GM12878 (cell line): Measurements from ENCODE around the gene KLHL1. TPM values are rescaled to one million over a fixed set of nuclear protein-coding genes. Genes with fewer than 3 reads are reported as not detected.

ENCODE experiments used
- ATAC-seq: fragments of 200-7000 bp; cut with Tn5 transposase; 3 replicates; pipeline ENCODE4 v1.9.1; 2020; ENCODE audit warnings: mild to moderate bottlenecking, moderate library complexity
- BruUV-seq: library from RNA; stranded (reverse); fragments of 400-500 nt; replicated peaks from 2 replicates; lab custom pipeline; 2021; lab: Mats Ljungman, UMichigan
- CTCF ChIA-PET: fragments of 300-600 bp; sonication (Branson Sonifier 250); formaldehyde crosslinking; extraction: SDS; loops from one replicate; lab custom pipeline; 2021; ENCODE audit warnings: inconsistent platforms; lab: Yijun Ruan, JAX
- POLR2A ChIA-PET: fragments of 350-600 bp; formaldehyde crosslinking; extraction: SDS; loops from one replicate; lab custom pipeline; 2021; ENCODE audit warnings: inconsistent platforms; lab: Charles Lee
- RAD21 ChIA-PET: fragments of 300-600 bp; sonication (Branson Sonifier 250); formaldehyde crosslinking; loops from one replicate; lab custom pipeline; 2023; ENCODE audit warnings: antibody characterized with exemption; ENCODE audit not compliant: unreplicated experiment; lab: Charles Lee
- SMC1A ChIA-PET: fragments of 300-600 bp; sonication (Branson Sonifier 250); formaldehyde crosslinking; loops from one replicate; lab custom pipeline; 2023; ENCODE audit not compliant: unreplicated experiment, uncharacterized antibody; lab: Charles Lee
- DNase-seq: peaks from one replicate; pipeline ENCODE4 v3.0.0-alpha.2; 2011; ENCODE audit warnings: low read depth, low spot score
- FAIRE-seq: peaks from 3 replicates; lab custom pipeline; 2011; peaks lifted over from hg19 to GRCh38; lab: Jason Lieb, UNC
- H2AFZ ChIP-seq: 2 replicates; pipeline ENCODE4 v1.6.0; 2011; ENCODE audit warnings: low read depth, low read length, control low read depth; ENCODE audit not compliant: control insufficient read depth
- H3K27ac ChIP-seq: 2 replicates; pipeline ENCODE4 v1.5.1; 2011; ENCODE audit warnings: control low read depth; ENCODE audit not compliant: control insufficient read depth, insufficient read depth
- H3K27me3 ChIP-seq, 2 experiments: replicated peaks in 1 of 2; 2 replicates each; pipeline versions ENCODE4 v1.6.0 to v1.6.1; 2011; ENCODE audit warnings: low read length in 1 of 2; ENCODE audit not compliant: control insufficient read depth in 2 of 2, insufficient read depth in 2 of 2
- H3K36me3 ChIP-seq, 2 experiments: 2 replicates each; pipeline ENCODE4 v1.5.1; 2011; ENCODE audit warnings: low read length in 1 of 2; ENCODE audit not compliant: control insufficient read depth in 2 of 2, insufficient read depth in 2 of 2
- H3K4me1 ChIP-seq: 2 replicates; pipeline ENCODE4 v1.6.1; 2011; ENCODE audit warnings: mild to moderate bottlenecking, low read length, moderate library complexity, mixed read lengths; ENCODE audit not compliant: control insufficient read depth, insufficient read depth
- H3K4me2 ChIP-seq: 2 replicates; pipeline ENCODE4 v1.6.0; 2011; ENCODE audit warnings: control low read depth; ENCODE audit not compliant: control insufficient read depth, insufficient read depth
- H3K4me3 ChIP-seq: fragments of 200-600 bp; sonication (generic); 2 replicates; pipeline ENCODE4 v1.5.1; 2016
- H3K79me2 ChIP-seq: 2 replicates; pipeline ENCODE4 v1.6.0; 2011; ENCODE audit warnings: low read length; ENCODE audit not compliant: control insufficient read depth, insufficient read depth
- H3K9ac ChIP-seq: 2 replicates; pipeline ENCODE4 v1.8.0; 2011; ENCODE audit warnings: low read length, control low read depth, mixed read lengths; ENCODE audit not compliant: control insufficient read depth, insufficient read depth
- H3K9me3 ChIP-seq: replicated peaks from 3 replicates; pipeline ENCODE4 v1.5.1; 2011; ENCODE audit warnings: mild to moderate bottlenecking, low read length; ENCODE audit not compliant: control insufficient read depth, insufficient read depth
- H4K20me1 ChIP-seq: 2 replicates; pipeline ENCODE4 v1.6.0; 2011; ENCODE audit not compliant: control insufficient read depth, insufficient read depth
- JUNB ChIP-seq: IDR thresholded peaks from 2 replicates; pipeline ENCODE4 v1.6.1; 2016; ENCODE audit warnings: antibody characterized with exemption, mild to moderate bottlenecking
- KAT2A ChIP-seq: conservative IDR thresholded peaks from 2 replicates; pipeline ENCODE4 v1.6.1; 2011; ENCODE audit warnings: low read depth, low read length; ENCODE audit not compliant: control insufficient read depth
- KLF5 ChIP-seq: fragments of 450-650 bp; IDR thresholded peaks from 2 replicates; pipeline ENCODE4 v1.6.1; 2014; ENCODE audit warnings: mild to moderate bottlenecking; ENCODE audit not compliant: partially characterized antibody
- MXI1 ChIP-seq: fragments of 150-350 bp; IDR thresholded peaks from 2 replicates; pipeline ENCODE4 v1.6.1; 2011; ENCODE audit warnings: low read depth, mild to moderate bottlenecking, inconsistent platforms, low read length, improper control_type of control experiment
- MYC ChIP-seq: IDR thresholded peaks from 2 replicates; pipeline ENCODE4 v1.6.1; 2011; ENCODE audit warnings: mild to moderate bottlenecking, low read length, moderate library complexity, inconsistent platforms; ENCODE audit not compliant: insufficient read depth, insufficient replicate concordance, insufficient read length, severe bottlenecking
- POLR2AphosphoS2 ChIP-seq: IDR thresholded peaks from 2 replicates; pipeline ENCODE4 v1.6.1; 2011; ENCODE audit warnings: low read depth, mild to moderate bottlenecking, low read length, improper control_type of control experiment, moderate library complexity
- SP1 ChIP-seq: IDR thresholded peaks from one replicate; pipeline ENCODE4 v1.6.1; 2011; ENCODE audit warnings: low read depth, low read length
- WRNIP1 ChIP-seq: IDR thresholded peaks from 2 replicates; pipeline ENCODE4 v1.6.1; 2011; ENCODE audit warnings: low read depth, low read length, improper control_type of control experiment, borderline replicate concordance
- ZNF207 ChIP-seq: fragments of 450-650 bp; IDR thresholded peaks from 2 replicates; pipeline ENCODE4 v1.6.1; 2014; ENCODE audit warnings: antibody characterized with exemption, mild to moderate bottlenecking, borderline replicate concordance
- WGBS: methylation state at CpG from one replicate; pipeline ENCODE4 v1.1.6; 2016; ENCODE audit warnings: low lambda C conversion rate; ENCODE audit not compliant: insufficient replicate concordance, insufficient coverage; ENCODE audit errors: missing lambda C conversion rate; 5-methylcytosine and 5-hydroxymethylcytosine counted together
- in situ Hi-C: fragments of 300-500 bp; cut with MboI; formaldehyde crosslinking; loops from 9 replicates; pipeline ENCODE4 v1.14.3; 2018; ENCODE audit warnings: mixed read lengths
- intact Hi-C: fragments of 100-400 bp; cut with micrococcal nuclease; formaldehyde crosslinking; loops from one replicate; pipeline ENCODE4 v1.14.2; 2022; ENCODE audit not compliant: unreplicated experiment
- polyA plus RNA-seq, 11 experiments: library from polyadenylated mRNA; depleted of rRNA in 4 of 11; unstranded in 6 of 11; stranded (reverse) in 5 of 11; fragments of >200 nt; fragmentation: Nextera tagmentation in 4 of 11; fragmentation: Illumina TruSeq in 1 of 11; extraction: Ambion mirVana in 4 of 11; extraction: Trizol in 1 of 11; gene quantifications; 1 replicate in 1 of 11; 2 replicates in 10 of 11; pipeline versions ENCODE4 v1.2.1 to v1.2.3, GENCODE V29; 2011 to 2016; ENCODE audit warnings: inconsistent platforms in 2 of 11, missing spikeins in 2 of 11, low read depth in 1 of 11
- total RNA-seq, 4 experiments: library from RNA; depleted of rRNA in 3 of 4; stranded (reverse); fragments of >200 nt in 3 of 4; fragmentation: Illumina TruSeq in 1 of 4; extraction: Trizol in 1 of 4; gene quantifications; 2 replicates each; pipeline versions ENCODE4 v1.2.1 to v1.2.3, GENCODE V29; 2013 to 2021
- TF ChIP-seq, protein P1 (sequence below): fragments of 450-650 bp; IDR thresholded peaks from 2 replicates; pipeline ENCODE4 v1.6.1; 2017; ENCODE audit warnings: borderline replicate concordance
- TF ChIP-seq, protein P2 (sequence below): fragments of 450-650 bp; IDR thresholded peaks from 2 replicates; pipeline ENCODE4 v1.6.1; 2018; ENCODE audit warnings: mild to moderate bottlenecking, low read depth, moderate library complexity; ENCODE audit not compliant: partially characterized antibody
- TF ChIP-seq, protein P3 (sequence below): IDR thresholded peaks from 2 replicates; pipeline ENCODE4 v1.6.1; 2011; ENCODE audit warnings: low read depth, mild to moderate bottlenecking, low read length, moderate library complexity, borderline replicate concordance; ENCODE audit errors: extremely low read depth
- TF ChIP-seq, protein P4 (sequence below): fragments of 150-350 bp; IDR thresholded peaks from 2 replicates; pipeline ENCODE4 v1.6.1; 2016; ENCODE audit warnings: low read depth, low read length

KLHL1 gene
- total and polyA plus RNA-seq, 10 of the 15 experiments (the other 5 are each of a cell fraction or from before 2014, with no cell fraction given), result 0.02 to 0.13 (median 0.05) TPM; not detected in 2

DNA sequence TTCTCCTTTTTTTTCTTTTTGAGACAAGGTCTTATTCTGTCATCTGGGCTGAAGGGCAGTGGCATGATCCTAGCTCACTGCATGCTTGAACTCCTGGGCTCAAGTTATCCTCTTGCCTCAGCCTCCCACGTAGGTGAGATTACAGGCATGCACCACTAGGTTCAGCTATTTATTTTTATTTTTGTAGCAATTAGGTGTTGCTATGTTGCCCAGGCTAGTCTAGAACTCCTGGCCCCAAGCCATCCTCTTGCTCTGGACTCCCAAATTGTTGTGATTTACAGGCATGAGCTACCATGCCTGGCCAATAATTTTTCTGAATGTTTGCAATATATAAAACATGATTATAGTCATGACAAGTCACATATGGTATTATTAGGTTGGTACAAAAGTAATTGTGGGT is 161.7 kb downstream of the KLHL1 start:
- H4K20me1 ChIP-seq, result no peaks in the 10 kb centered on the region
- POLR2A ChIA-PET, result no interaction called here
- H3K27me3 ChIP-seq, result no peaks in the 10 kb centered on the region
- TF ChIP-seq, protein P1, sequence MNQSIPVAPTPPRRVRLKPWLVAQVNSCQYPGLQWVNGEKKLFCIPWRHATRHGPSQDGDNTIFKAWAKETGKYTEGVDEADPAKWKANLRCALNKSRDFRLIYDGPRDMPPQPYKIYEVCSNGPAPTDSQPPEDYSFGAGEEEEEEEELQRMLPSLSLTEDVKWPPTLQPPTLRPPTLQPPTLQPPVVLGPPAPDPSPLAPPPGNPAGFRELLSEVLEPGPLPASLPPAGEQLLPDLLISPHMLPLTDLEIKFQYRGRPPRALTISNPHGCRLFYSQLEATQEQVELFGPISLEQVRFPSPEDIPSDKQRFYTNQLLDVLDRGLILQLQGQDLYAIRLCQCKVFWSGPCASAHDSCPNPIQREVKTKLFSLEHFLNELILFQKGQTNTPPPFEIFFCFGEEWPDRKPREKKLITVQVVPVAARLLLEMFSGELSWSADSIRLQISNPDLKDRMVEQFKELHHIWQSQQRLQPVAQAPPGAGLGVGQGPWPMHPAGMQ, result no peak
- no peak for TF ChIP-seq KLF5
- no peak for TF ChIP-seq KAT2A
- no peak for TF ChIP-seq SP1
- no peak for TF ChIP-seq MXI1
- TF ChIP-seq, protein P2, sequence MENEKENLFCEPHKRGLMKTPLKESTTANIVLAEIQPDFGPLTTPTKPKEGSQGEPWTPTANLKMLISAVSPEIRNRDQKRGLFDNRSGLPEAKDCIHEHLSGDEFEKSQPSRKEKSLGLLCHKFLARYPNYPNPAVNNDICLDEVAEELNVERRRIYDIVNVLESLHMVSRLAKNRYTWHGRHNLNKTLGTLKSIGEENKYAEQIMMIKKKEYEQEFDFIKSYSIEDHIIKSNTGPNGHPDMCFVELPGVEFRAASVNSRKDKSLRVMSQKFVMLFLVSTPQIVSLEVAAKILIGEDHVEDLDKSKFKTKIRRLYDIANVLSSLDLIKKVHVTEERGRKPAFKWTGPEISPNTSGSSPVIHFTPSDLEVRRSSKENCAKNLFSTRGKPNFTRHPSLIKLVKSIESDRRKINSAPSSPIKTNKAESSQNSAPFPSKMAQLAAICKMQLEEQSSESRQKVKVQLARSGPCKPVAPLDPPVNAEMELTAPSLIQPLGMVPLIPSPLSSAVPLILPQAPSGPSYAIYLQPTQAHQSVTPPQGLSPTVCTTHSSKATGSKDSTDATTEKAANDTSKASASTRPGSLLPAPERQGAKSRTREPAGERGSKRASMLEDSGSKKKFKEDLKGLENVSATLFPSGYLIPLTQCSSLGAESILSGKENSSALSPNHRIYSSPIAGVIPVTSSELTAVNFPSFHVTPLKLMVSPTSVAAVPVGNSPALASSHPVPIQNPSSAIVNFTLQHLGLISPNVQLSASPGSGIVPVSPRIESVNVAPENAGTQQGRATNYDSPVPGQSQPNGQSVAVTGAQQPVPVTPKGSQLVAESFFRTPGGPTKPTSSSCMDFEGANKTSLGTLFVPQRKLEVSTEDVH, result no peak
- TF ChIP-seq ZNF207, result no peak
- TF ChIP-seq, protein P3, sequence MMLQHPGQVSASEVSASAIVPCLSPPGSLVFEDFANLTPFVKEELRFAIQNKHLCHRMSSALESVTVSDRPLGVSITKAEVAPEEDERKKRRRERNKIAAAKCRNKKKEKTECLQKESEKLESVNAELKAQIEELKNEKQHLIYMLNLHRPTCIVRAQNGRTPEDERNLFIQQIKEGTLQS, result no peak
- TF ChIP-seq, protein P4, sequence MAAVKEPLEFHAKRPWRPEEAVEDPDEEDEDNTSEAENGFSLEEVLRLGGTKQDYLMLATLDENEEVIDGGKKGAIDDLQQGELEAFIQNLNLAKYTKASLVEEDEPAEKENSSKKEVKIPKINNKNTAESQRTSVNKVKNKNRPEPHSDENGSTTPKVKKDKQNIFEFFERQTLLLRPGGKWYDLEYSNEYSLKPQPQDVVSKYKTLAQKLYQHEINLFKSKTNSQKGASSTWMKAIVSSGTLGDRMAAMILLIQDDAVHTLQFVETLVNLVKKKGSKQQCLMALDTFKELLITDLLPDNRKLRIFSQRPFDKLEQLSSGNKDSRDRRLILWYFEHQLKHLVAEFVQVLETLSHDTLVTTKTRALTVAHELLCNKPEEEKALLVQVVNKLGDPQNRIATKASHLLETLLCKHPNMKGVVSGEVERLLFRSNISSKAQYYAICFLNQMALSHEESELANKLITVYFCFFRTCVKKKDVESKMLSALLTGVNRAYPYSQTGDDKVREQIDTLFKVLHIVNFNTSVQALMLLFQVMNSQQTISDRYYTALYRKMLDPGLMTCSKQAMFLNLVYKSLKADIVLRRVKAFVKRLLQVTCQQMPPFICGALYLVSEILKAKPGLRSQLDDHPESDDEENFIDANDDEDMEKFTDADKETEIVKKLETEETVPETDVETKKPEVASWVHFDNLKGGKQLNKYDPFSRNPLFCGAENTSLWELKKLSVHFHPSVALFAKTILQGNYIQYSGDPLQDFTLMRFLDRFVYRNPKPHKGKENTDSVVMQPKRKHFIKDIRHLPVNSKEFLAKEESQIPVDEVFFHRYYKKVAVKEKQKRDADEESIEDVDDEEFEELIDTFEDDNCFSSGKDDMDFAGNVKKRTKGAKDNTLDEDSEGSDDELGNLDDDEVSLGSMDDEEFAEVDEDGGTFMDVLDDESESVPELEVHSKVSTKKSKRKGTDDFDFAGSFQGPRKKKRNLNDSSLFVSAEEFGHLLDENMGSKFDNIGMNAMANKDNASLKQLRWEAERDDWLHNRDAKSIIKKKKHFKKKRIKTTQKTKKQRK, result no peak
- TF ChIP-seq JUNB, result no peak
- no peak for TF ChIP-seq POLR2AphosphoS2
- no peak for TF ChIP-seq MYC
- no peak for TF ChIP-seq WRNIP1
- TF ChIP-seq, all 136 proteins: peak for 0
- Histone ChIP-seq H2AFZ (no peak overlapping the region), H3K9ac (no peak overlapping the region), H3K9me3 (no peaks in the 10 kb centered on the region; the same call in 2 of the 3 replicates), H3K36me3 (no peaks in the 10 kb centered on the region), H3K4me3 (no peak overlapping the region), H3K27ac (no peak overlapping the region), H3K4me1 (peaks cover 3% of the 10 kb centered on the region; the same call in 1 of the 2 replicates), H3K79me2 (no peaks in the 10 kb centered on the region), H3K4me2 (no peak overlapping the region)
- RAD21 ChIA-PET, result interaction anchor here (2.1 kb wide), 1 partner anchor 97 kb away, joined by 5 read pairs; no protein-coding TSS in a partner anchor
- peak; percentile 54 for ATAC-seq
- FAIRE-seq, result no peak
- CTCF ChIA-PET, result interaction anchor here (1.1 to 1.2 kb wide), 3 partner anchors 10 to 87 kb away, joined by 3 read pairs; no protein-coding TSS in a partner anchor
- 0% methylated on average over 1 of the region's 1 CpG for WGBS
- BruUV-seq, result no TSS peak
- no peak for DNase-seq
- SMC1A ChIA-PET, result interaction anchor here (0.8 to 2.2 kb wide), 4 partner anchors 10 to 96 kb away, joined by 3 to 8 read pairs (median 4); no protein-coding TSS in a partner anchor
- intact Hi-C loops, result no loop called here
- in situ Hi-C loops, result no loop called here
